Glomerular endothelial cell (primary cell): ENCODE data around the gene TNFAIP1. TPM values are rescaled to one million over a fixed set of nuclear protein-coding genes. Genes with fewer than 3 reads are reported as not detected.
"Not testable (repeated sequence)": the region's sequence is repeated elsewhere in the genome, so short reads cannot be mapped to it uniquely, and the experiment has no call there.

Experiments used
- DNase-seq: peaks from one replicate; pipeline ENCODE4 v3.0.0-alpha.2; 2011; ENCODE audit warnings: low read depth, low spot score; ENCODE audit errors: extremely low read depth
- total RNA-seq: library from RNA; depleted of rRNA; stranded (reverse); fragments of >200 nt; gene quantifications from 2 replicates; pipeline ENCODE4 v1.2.3, GENCODE V29; 2015

TNFAIP1 gene, protein sequence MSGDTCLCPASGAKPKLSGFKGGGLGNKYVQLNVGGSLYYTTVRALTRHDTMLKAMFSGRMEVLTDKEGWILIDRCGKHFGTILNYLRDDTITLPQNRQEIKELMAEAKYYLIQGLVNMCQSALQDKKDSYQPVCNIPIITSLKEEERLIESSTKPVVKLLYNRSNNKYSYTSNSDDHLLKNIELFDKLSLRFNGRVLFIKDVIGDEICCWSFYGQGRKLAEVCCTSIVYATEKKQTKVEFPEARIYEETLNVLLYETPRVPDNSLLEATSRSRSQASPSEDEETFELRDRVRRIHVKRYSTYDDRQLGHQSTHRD
- 102 and 120 TPM in 2 replicates for total RNA-seq

DNA sequence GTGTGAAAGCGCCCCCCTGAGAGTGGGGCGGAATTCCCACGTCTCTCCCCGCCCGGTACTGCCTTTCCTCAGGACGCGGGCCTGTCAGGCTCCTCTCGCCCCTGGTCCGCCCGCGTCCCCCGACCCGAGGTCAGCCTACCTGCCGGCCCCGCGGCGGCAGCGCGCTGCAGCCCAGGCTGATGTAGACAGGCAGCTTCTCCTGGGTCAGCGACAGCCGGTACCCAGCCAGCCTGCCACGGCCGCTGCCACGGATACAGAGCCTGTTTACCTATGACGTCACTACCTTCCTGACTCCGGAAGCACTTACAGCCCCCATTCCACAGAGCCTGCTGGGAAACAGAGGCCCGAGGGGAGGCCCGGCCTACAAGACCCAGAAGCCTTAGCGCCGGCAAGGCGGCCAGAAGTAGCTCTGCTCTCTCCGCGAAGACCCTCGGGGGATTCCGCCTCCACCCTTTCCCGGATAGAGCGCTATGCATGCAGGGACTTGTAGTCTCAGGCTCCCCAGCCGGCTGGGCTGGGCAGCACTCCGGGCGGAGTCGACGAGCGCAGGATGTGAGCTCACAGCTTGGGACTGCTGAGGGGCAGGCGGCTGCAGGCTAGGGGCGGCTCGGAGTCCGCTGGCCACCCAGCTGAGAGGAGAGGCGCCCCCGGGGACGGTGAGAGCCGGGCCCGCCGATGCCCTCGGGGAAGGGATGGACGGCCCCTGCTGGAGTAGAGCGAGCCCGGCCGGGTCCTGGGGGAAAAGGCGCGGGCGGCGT lies at the start of gene TNFAIP1, which contains the start of gene IFT20:
TNFAIP1 (plus strand) TSS at position 561 of the 758 bp plus-strand sequence. CDS start 3,761 bp downstream, outside the sequence.
IFT20 (minus strand) TSS at position 272 of the 758 bp plus-strand sequence. CDS start 3,487 bp downstream, outside the sequence.
- DNase-seq = peak; percentile 96

DNA sequence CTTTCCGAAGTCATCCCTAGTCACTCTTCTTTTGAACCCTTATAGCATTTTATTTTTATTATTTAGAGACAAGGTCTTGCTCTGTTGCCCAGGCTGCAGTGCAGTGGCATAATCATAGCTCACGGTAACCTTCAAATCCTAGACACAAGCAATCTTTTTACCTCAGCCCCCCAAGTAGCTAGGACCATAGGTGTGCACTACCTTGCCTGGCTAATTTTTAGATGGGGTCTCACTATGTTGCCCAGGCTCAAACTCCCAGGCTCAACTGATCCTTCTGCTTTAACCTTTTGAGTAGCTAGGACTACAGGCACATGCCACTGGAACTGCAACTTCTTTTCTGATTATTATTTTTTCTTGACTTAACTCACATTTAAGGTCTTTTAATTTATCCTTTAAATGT lies 49.6 kb upstream of the TNFAIP1 start:
- DNase-seq = no peak

DNA sequence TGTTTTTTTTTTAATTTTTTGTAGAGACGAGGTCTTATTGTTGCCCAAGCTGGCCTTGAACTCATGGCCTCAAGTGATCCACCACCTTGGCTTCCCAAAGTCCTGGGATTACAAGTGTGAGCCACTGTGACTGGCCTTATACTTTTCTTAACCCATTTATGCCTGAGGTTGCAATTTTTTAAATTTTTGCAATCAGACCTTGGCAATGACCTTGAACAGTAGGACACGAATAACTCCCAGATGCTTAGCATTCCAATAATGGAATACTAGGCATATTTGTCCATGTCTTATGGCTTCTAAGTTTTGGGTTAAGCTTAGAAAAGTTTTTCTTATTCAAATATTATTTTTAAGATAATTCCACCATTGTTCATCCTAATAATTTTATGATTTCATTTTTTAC lies 44.9 kb upstream of the TNFAIP1 start:
- no peak for DNase-seq

DNA sequence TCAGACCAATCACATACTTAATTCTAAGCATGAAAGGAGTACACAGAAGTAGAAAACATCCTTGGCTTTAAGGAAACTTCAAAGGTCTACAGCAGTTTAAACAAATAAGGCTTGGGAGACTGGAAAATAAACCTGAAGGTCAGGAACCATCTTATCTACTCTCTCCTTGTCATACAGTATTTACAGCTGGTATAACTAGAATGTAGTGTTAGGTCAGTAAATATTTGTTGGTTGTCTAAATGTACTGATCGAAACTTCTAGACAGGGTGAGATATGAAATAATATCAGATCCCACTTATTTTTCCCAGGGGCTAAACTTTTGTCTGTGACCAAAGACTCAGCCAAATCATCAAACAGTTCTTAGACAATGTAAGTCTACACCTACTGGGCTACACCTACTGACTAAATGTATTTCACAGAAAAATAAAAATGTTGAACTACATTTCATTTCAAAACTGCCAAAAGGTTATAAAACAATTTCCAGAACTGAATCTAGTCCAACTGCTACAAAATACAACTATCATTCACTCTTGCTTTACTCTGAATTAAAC lies 43.7 kb upstream of the TNFAIP1 start:
- DNase-seq = no peak

DNA sequence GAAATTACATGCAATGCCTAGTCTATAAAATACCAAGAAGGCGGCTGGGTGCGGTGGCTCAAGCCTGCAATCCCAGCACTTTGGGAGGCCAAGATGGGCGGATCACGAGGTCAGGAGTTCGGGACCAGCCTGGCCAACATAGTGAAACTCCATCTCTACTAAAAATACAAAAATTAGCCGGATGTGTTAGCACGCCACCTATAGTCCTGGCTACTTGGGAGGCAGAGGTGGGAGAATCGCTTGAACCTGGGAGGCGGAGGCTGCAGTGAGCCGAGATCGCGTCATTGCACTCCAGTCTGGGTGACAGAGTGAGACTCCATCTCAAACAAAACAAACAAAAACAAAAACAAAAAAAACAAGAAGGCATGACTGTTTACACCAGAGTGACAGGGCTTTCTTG lies 42.7 kb upstream of the TNFAIP1 start:
- not testable (repeated sequence) for DNase-seq

DNA sequence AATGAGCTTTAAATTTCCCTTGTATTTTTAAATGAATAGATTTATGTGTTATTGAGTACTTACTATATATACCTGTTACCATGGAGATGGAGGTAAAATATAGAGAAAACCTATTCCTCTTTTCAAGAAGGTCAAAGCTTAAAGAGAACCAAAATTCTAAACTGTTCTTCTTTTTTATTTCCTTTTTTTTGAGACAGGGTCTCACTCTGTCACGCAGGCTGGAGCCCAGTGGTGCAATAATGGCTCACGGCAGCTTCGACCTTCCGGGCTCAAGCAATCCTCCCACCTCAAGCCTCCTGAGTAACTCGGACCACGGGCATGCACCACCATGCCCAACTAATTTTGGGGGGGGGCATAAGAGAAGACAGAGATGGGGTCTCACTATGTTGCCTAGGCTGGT lies 41.6 kb upstream of the TNFAIP1 start:
- no peak for DNase-seq

DNA sequence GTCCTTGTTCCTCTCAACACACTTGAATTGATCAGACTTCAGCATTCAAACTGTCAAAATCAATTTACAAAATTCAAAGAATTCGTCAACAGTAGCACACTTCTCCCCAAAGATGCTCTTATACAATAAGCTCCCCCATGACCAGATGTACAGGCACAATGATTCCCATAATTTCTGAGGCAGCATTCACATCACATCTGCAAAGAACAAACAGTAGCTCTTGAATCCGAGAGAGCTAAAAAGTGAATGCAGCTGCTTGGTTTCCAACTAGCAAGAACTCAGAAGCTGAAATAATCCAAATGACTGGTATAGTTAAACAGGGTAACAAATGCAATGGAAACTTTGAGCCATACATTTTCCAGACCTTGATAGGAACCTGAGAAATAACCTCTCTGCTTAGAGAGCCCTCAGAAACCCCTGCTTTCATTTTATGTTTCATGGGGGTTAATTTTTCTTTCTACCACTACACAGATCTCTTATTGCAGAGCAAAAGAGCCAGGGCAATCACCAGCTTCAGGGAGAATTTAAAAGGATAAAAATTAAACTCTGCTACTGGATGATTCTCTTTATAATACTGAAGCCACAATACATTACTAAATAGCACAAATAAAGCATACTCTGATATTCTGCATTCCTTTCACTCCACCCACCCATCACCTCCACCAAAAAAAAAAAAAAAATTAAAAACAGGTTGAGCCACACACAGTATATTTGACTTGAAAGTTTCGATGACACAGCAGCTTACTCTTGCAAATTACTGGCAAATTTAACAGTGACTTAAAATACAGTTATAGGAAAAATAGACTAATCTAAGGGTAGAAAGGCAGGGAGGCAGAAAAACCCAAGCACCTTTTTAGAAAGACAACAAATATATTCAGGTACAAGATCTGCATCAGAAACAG lies 39.6 kb upstream of the TNFAIP1 start:
- DNase-seq = no peak

DNA sequence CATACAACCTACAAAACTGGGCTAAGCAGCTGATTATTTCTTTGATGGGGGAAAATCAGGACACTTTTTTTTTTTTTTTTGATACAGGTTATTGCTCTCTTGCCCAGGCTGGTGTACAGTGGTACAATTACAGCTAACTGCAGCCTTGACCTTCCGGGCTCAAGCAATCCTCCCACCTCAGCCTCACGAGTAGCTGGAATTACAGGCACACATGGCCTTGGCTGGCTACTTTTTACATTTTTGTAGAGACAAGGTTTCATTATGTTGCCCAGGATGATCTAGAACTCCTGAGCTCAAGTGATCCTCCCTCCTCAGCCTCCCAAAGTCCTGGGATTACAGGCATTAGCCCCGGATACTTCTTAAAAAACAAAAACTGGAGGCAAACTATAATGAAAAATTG lies 37.1 kb upstream of the TNFAIP1 start:
- DNase-seq = no peak

DNA sequence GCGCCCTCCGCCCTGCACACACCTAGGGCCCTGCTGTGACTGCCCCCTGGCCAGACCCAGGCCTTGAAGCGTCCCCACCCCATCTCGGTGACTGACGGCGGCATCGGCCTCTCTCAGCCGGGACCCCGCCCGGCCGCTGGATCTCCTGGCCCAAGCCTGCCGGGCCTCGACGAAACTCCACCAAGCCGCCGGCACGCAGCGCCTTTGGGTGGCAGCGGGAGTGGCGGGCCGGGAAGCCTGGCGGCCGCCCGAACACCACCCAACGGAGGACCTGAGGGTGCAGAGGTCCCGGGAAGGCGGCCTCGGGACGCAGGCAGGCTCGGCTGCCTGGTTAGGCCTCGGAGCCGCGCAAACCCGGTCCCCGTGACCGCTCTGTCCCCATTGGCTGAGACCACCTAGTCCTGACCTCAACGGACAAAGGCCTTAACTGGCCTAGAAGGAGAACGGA lies 28.6 kb upstream of the TNFAIP1 start:
- no peak for DNase-seq

DNA sequence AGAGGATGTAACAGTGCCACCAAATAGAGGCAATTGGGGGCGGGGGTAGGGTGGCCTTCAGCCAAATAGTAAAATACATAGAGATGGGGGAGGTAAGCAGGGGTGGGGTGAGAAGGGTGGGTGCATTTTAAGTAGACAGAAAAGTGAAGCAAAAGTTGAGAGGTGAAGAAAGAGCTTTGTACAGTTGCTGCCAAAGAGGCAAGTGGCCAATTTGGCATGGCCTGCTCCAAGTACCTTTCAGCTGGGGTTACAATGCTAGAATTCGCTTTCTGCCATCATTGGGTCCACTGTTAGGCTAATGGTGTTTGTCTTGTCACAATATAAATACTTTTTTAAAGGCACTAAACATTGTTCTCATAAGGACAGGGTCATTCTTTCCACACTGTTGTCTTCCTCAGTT lies 21.7 kb upstream of the TNFAIP1 start:
- DNase-seq = no peak

DNA sequence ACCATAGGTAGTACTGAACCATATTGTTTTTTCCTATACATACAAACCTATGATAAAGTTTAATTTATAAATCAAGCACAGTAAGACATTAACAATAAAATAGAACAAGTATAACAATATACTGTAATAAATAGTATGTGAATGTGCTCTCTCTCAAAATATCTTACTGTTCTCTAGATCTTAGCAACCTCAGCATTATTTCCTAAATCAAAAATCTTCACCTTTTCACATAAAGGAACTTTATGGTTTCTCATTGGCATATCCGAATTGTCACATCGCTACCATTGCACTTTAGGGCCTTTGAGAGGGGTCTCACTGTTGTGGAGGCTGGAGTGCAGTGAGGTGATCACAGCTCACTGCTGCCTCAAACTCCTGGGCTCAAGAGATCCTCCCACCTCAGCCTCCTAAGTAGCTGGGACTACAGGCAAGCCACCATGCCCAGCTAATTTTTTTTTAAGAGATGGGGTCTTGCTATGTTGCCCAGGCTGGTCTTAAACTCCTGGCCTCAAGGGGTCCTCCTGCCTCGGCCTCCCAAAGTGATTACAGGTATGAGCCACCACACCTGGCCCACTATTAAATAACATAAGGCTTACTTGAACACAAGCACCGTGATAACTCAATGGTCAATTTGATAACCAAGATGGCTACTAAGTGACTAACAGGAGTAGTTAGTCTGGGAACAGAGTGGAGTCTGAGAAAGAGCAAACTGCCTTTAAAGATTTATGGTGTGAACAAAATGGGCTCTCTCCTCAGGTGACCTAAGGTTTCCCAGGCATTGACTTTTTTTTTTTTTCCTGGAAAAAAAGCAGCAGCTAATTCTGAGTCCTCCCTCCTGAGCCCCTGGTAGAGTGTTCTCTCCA lies 19.5 kb upstream of the TNFAIP1 start:
- DNase-seq = no peak

DNA sequence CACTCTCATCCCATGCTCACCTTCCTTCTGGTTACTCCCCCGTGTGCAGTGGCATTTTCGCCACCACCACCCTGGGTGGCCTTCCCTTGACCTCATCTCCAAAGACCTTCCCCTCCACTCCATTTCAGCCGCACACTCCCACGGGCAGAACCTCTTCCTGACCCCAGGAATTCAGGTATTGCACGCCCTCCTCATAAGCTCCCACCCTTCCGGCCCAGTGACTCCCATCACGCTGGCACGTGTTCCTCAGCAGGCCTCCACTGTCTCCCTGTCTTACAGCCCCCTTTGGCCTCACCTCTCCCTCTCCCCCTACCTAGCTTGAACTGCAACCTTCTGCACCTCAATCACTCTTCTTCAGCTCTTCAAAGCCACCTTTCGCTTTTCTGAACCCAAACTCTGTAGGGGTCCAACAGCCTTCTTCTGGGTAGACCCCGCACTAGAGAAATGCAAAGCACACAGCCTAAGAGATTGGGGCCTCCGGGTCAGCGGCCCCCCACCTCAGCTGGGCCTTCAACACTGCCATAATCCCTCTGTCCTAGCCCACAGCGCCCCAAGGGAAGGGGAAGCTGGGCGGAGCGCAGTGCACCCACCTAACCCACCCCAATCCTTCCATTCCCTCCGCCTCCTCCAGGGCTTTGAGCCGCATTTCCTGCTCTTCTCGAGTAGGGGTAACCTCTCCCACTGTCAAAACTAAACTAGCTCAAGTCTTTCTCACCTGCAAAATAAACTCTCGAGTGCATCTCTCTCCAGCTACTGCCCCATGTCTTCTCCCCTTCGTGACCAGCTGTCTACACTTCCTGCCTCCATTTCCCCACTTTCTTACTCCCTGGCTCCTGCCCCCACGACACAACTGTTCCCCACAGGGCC lies 18.2 kb upstream of the TNFAIP1 start:
- DNase-seq = no peak

DNA sequence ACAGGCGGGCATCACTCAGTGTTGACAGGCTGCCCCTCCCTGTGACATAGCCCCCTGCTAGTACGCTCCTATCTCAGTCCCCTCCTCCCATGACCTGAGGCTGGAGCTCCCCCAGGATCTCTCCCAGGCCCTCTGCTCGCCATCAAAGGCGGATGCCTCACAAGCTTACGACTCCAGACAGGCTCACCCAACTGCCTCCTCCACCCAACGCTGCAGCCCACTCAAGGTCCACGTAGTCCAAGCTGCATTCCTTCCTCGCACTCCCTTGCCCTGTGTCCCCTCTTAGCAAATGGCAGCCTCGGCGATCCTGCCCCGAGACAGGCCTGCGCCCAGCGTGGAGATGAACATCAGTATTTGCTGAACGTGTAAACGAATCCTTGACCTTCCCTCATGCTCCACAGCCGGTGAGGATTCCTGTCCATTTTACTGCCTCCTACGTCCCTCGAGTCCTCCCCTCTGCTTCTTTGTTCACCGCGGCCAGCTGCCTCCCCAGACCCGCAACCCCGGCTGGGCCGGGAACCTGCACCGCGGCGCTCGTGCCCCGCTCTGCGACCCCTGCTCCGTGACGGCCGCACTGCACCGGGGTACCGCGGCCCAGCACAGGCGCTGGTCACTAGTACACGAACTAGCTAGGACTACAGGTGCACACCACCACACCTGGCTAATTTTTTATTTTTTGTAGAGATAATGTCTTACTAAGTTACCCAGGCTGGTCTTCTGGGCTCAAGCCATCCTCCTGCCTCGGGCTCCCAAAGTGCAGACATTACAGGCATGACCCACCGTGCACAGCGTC lies 17.4 kb upstream of the TNFAIP1 start:
- DNase-seq = no peak

DNA sequence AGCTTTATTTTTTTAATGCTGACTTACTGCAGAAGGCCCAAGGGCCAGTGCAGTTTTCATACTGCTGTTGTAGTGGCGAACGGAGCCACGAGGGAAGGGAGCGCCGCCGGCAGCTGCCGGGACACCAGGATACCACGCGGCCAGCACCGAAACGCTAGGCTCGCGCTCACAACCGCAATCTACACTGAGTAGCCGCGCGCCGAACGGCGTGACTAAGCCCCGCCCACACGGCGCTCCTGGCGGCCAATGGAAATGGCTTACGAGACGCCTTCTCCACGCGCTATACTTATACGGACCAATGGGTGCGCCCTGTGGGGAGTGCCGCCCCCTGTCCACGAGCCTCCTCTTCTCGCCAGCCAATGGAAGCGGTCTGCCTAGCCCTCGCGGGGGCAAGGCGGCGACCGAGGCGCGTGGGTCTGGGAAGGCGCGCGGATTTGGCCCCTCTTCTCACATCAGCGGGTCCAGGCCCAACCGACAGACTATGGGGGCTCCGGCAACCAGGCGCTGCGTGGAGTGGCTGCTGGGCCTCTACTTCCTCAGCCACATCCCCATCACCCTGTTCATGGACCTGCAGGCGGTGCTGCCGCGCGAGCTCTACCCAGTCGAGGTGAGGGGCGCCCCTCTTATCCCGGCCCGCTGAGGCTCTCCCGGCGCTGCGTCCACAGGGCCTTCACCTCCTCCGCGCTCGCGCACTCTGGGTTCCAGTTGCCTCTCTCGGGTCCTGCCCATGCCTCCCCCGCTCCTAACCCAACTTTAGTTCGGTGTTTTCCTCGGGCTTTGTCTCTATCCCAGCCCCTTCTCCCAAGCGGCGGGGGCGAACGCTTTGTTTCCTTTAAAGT lies 16.6 kb upstream of the TNFAIP1 start, which contains the start of gene TMEM97:
TMEM97 (plus strand) TSS at position 442 of the 839 bp plus-strand sequence; CDS start at position 482, 40 bp downstream.
- DNase-seq = no peak

DNA sequence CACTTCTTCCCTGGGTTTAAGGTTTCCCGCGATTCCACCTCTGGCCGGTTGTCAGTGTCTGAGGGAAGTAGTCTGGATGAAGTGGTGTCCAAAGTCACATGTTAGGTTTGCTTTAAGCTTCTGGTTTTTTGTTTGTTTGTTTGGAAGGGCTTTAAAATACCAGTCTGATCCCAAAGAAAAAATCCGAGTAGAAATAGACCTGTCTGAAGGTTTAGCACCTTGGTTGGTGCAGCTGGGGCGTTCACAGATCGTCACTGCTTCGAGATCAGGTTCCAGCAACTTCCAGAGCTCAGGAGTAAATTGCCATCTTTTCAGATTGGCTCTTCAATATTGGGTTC lies 16.0 kb upstream of the TNFAIP1 start:
- DNase-seq = no peak

DNA sequence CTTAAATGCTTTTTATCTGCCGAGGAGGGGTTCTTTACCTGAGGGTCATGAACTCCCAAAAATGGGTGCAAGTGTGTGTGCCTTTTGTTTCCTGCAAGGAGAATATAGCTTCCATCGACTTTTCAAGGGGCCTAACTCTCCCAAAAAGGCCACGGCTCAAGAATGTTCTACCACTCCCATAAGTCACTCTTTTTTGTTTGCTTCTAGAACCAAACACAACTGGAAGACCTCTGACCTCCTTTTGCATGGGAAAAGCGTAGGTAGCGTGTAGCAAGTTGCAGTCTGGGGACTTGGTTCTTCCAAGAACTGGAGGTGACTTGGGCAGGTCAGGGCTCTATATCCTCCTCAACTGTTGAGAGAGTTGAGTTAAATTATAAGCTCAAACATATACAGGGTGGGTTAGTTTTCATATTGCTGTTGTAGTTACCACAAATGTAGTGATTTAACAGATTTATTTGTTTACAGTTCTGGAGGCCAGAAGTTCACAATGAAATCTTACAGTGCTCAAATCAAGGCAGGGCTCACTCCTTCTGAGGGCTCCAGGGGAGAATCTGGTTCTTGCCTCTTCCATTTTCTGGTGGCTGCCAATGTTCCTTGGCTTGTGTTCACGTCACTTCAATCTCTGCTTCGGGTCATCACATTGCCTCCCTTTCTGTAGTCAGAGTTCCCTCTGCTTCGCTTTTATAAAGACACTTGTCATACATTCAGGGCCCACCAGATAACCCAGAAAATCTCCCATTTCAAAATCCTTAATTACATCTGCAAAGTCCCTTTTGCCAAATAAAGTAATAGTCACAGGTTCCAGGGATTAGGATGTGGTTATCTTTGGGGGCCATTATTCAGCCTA lies 15.1 kb upstream of the TNFAIP1 start:
- no peak for DNase-seq
